ENCODE results near the gene LGR5. TPM values are rescaled to one million over a fixed set of nuclear protein-coding genes. Genes with fewer than 3 reads are reported as not detected.
A peak's percentile ranks its signal among the peaks of the same experiment; 100 is the strongest.

Gene LGR5
- total and polyA plus RNA-seq, 9 of the 15 experiments (the other 6 are each of a cell fraction or from before 2014, with no cell fraction given): not detected

DNA sequence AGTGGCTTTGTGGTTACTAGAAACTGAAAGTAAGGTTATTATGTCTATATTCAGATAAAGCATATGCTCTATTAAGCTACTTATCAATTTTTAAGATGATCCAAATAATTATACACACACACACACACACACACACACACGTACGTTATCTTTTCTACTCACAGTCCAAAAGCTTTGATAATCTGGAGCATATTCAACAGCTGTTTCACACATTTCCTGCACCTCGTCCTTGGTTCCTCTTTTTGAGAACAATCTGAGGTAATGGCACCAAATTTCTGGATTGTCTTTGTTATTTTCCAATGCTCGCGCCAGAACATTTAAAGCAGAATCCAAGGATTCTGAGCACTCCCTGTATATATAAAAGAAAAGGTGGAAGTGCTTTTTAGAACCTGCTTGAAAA lies 186.5 kb downstream of the LGR5 start (continued):
- TF ChIP-seq, protein P1, sequence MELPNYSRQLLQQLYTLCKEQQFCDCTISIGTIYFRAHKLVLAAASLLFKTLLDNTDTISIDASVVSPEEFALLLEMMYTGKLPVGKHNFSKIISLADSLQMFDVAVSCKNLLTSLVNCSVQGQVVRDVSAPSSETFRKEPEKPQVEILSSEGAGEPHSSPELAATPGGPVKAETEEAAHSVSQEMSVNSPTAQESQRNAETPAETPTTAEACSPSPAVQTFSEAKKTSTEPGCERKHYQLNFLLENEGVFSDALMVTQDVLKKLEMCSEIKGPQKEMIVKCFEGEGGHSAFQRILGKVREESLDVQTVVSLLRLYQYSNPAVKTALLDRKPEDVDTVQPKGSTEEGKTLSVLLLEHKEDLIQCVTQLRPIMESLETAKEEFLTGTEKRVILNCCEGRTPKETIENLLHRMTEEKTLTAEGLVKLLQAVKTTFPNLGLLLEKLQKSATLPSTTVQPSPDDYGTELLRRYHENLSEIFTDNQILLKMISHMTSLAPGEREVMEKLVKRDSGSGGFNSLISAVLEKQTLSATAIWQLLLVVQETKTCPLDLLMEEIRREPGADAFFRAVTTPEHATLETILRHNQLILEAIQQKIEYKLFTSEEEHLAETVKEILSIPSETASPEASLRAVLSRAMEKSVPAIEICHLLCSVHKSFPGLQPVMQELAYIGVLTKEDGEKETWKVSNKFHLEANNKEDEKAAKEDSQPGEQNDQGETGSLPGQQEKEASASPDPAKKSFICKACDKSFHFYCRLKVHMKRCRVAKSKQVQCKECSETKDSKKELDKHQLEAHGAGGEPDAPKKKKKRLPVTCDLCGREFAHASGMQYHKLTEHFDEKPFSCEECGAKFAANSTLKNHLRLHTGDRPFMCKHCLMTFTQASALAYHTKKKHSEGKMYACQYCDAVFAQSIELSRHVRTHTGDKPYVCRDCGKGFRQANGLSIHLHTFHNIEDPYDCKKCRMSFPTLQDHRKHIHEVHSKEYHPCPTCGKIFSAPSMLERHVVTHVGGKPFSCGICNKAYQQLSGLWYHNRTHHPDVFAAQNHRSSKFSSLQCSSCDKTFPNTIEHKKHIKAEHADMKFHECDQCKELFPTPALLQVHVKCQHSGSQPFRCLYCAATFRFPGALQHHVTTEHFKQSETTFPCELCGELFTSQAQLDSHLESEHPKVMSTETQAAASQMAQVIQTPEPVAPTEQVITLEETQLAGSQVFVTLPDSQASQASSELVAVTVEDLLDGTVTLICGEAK (IDR thresholded peaks at IDR 0.05): peak; percentile 62
- TF ChIP-seq, protein P1 (CRISPR knock-in tag; IDR thresholded peaks at IDR 0.05): no peak
- TF ChIP-seq DACH1 (IDR thresholded peaks at IDR 0.05; ENCODE audit: partially characterized antibody) (peak; percentile 62), DPF2 (IDR thresholded peaks at IDR 0.05) (0 out of 2 replicates have a peak, but pooled peaks have one; percentile 19), SP1 (CRISPR knock-in tag; IDR thresholded peaks at IDR 0.05) (no peak)

Data from K562 (cell line).